Measurements from ENCODE around the gene RSBN1.
"Not testable (repeated sequence)": the region's sequence is repeated elsewhere in the genome, so short reads cannot be mapped to it uniquely, and the experiment has no call there.

Gene RSBN1

DNA sequence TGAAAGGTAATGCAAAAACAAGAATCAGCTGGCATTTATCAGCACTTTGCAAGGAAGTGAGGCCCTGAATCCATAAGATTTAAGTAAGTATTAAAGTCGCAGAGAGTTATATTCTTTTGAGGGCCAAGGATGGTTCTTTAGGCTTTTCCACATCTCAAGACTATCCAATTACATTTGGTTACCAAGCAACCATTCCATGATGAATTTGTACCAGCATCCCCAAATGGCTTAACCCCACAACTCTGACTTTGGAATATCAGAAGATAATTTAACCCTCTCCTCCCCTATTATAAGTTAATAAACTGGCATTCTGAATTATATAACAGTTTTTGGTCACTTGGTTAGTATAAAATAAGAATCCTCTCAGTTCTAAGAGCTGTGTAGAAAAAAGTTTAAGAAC lies 55.8 kb downstream of the RSBN1 start:
- Histone ChIP-seq H3K4me1 (ENCODE audit: insufficient read depth, poor library complexity, severe bottlenecking) (no peaks in the 10 kb centered on the region), H3K36me3 (ENCODE audit: low read depth) (peaks cover 18% of the 10 kb centered on the region), H3K9me3 (ENCODE audit: severe bottlenecking) (no peaks in the 10 kb centered on the region), H3K4me3 (ENCODE audit: severe bottlenecking) (no peak overlapping the region), H3K27me3 (ENCODE audit: insufficient read depth, poor library complexity, severe bottlenecking) (no peaks in the 10 kb centered on the region), H3K27ac (ENCODE audit: poor library complexity, severe bottlenecking) (no peak overlapping the region)
- ATAC-seq (ENCODE audit: low read depth) (no peak), DNase-seq (ENCODE audit: low spot score) (no peak)
- no peak for TF ChIP-seq CTCF (IDR thresholded peaks at IDR 0.05; ENCODE audit: poor library complexity, severe bottlenecking)

DNA sequence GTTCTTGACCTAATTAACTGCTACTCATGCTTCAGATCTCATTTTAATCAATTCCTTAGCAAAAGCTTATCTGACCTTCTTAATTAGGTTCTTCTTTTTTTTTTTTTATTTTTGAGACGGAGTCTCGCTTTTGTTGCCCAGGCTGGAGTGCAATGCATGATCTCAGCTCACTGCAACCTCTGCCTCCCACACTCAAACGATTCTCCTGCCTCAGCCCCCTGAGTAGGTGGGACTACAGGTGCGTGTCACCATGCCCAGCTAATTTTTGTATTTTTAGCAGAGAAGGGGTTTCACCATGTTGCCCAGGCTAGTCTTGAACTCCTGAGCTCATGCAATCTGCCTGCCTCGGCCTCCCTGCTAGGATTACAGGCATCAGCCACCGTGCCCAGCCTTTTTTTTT lies 58.9 kb downstream of the RSBN1 start:
- not testable (repeated sequence) for H3K9me3 ChIP-seq (ENCODE audit: severe bottlenecking); ATAC-seq (ENCODE audit: low read depth); H3K4me1 ChIP-seq (ENCODE audit: insufficient read depth, poor library complexity, severe bottlenecking); DNase-seq (ENCODE audit: low spot score); H3K4me3 ChIP-seq (ENCODE audit: severe bottlenecking); H3K27ac ChIP-seq (ENCODE audit: poor library complexity, severe bottlenecking); H3K27me3 ChIP-seq (ENCODE audit: insufficient read depth, poor library complexity, severe bottlenecking)
- H3K36me3 ChIP-seq (ENCODE audit: low read depth) = peaks cover 30% of the 10 kb centered on the region

DNA sequence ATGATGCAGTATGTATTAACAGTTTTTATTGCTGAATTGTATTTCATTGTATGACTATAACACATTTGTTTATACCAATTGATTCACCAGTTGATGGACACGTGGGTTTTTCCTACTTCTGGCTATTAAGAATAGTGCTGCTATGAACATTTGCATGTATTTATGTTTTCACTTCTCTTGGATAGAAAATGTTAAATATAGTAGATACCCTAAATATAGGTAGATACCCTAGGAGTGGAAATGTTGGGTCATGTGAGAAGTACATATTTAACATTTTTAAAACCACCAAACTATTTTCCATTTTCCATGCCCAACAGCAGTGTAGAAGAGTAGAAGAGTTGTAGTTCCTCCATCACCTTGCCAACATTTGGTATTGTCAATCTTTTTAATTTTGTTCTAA lies 60.8 kb downstream of the RSBN1 start:
- Histone ChIP-seq H3K9me3 (ENCODE audit: severe bottlenecking) (no peaks in the 10 kb centered on the region), H3K4me3 (ENCODE audit: severe bottlenecking) (no peak overlapping the region), H3K27ac (ENCODE audit: poor library complexity, severe bottlenecking) (no peak overlapping the region), H3K27me3 (ENCODE audit: insufficient read depth, poor library complexity, severe bottlenecking) (no peaks in the 10 kb centered on the region), H3K36me3 (ENCODE audit: low read depth) (peaks cover 30% of the 10 kb centered on the region), H3K4me1 (ENCODE audit: insufficient read depth, poor library complexity, severe bottlenecking) (no peaks in the 10 kb centered on the region)
- no peak for DNase-seq (ENCODE audit: low spot score)
- no peak for ATAC-seq (ENCODE audit: low read depth)
- TF ChIP-seq CTCF (IDR thresholded peaks at IDR 0.05; ENCODE audit: poor library complexity, severe bottlenecking) = no peak

DNA sequence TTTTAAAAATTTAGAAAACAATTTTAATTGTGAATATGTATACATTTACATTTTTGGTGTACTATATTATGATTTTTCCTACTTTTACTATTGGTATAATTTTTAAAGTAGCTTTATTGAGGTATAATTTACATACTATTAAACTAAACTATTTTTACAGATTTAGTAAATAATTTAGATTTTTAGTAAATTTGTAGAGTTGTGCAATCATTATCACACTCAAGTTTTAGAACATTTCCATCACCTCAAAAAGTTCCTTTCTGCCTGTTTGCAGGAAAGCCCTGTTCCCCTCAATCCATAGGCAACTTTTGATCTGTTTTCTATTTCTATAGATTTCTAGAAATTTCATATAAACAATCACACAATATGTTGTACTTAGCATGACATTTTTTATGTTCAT lies 61.2 kb downstream of the RSBN1 start:
- no peaks in the 10 kb centered on the region for H3K4me1 ChIP-seq (ENCODE audit: insufficient read depth, poor library complexity, severe bottlenecking)
- DNase-seq (ENCODE audit: low spot score) = no peak
- H3K27ac ChIP-seq (ENCODE audit: poor library complexity, severe bottlenecking) = no peak overlapping the region
- H3K27me3 ChIP-seq (ENCODE audit: insufficient read depth, poor library complexity, severe bottlenecking) = no peaks in the 10 kb centered on the region
- H3K4me3 ChIP-seq (ENCODE audit: severe bottlenecking) = no peak overlapping the region
- H3K36me3 ChIP-seq (ENCODE audit: low read depth) = peaks cover 30% of the 10 kb centered on the region
- TF ChIP-seq CTCF (IDR thresholded peaks at IDR 0.05; ENCODE audit: poor library complexity, severe bottlenecking) = no peak
- no peak for ATAC-seq (ENCODE audit: low read depth)
- H3K9me3 ChIP-seq (ENCODE audit: severe bottlenecking) = no peaks in the 10 kb centered on the region

DNA sequence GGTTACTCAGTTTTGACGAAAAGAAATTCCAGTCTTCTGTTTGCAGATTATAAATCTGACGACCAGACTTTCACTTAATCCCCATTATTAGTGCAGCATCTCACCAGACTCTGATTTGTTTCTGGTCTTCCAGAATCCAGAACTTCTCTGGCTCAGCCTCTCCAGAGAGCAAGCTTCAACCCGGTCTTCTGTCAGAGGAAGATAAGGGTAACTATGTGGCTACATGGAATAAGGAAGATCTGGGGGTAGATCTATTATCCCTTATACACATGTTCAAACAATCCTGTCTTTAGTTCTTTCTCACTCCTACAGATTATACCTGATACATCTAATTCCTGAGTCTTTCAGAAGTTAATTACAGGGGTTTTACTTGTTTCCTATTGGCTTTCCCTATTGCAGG lies 62.9 kb downstream of the RSBN1 start:
- Histone ChIP-seq H3K4me3 (ENCODE audit: severe bottlenecking) (no peak overlapping the region), H3K36me3 (ENCODE audit: low read depth) (peaks cover 19% of the 10 kb centered on the region), H3K4me1 (ENCODE audit: insufficient read depth, poor library complexity, severe bottlenecking) (no peaks in the 10 kb centered on the region), H3K27me3 (ENCODE audit: insufficient read depth, poor library complexity, severe bottlenecking) (no peaks in the 10 kb centered on the region), H3K27ac (ENCODE audit: poor library complexity, severe bottlenecking) (no peak overlapping the region), H3K9me3 (ENCODE audit: severe bottlenecking) (no peaks in the 10 kb centered on the region)
- no peak for TF ChIP-seq CTCF (IDR thresholded peaks at IDR 0.05; ENCODE audit: poor library complexity, severe bottlenecking)
- ATAC-seq (ENCODE audit: low read depth) (no peak), DNase-seq (ENCODE audit: low spot score) (no peak)

All from RWPE2 (cell line).